CD4-positive, alpha-beta T cell treated with Interleukin-4 for 4 hours (primary cell): ENCODE results near the gene LGALS7.
"Not testable (repeated sequence)": the region's sequence is repeated elsewhere in the genome, so short reads cannot be mapped to it uniquely, and the experiment has no call there.

ENCODE experiments used
- DNase-seq: peaks from one replicate; pipeline ENCODE4 v3.0.0-alpha.2; 2020

LGALS7 gene

DNA sequence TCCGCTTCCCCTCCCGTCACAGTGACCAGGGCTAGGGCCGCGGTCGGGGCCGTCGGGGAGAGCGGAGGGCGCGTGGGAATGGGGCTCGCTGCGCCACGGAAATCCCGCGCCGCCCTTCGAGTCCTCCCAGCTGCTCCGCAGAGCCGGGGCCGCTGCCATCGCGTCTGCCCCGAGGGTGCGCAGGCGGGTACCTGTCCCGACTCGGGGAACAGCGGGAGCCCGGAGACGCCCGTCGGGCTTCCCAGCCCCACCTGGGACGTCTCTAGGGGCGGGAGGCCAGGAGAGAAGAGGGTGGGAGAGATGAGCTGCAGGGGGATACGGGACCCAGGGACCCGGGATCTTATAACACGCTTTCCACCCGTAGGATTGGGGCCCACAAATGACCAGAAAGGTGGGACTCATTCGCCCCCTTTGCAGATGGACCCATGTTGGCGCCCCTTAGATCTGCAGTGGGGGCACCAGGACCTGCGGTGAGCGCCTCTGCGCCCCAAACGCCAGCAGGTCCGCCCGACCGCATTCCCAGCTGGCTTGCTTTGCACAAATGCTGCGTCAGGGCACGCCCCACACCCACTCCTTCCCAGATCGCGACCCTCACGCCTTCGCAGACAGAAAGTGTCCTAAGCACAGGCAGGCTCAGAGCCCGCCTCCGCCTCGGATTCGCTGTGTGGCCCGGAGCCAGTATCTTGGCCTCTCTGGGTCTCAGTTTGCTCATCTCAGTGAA is 2.9 kb downstream of the LGALS7 start:
- DNase-seq: not testable (repeated sequence)

- DNase-seq: peak; percentile 86
Measured at GRCh38 chr19:38769635-38770211, 3.6 kb downstream of the LGALS7 start.

DNA sequence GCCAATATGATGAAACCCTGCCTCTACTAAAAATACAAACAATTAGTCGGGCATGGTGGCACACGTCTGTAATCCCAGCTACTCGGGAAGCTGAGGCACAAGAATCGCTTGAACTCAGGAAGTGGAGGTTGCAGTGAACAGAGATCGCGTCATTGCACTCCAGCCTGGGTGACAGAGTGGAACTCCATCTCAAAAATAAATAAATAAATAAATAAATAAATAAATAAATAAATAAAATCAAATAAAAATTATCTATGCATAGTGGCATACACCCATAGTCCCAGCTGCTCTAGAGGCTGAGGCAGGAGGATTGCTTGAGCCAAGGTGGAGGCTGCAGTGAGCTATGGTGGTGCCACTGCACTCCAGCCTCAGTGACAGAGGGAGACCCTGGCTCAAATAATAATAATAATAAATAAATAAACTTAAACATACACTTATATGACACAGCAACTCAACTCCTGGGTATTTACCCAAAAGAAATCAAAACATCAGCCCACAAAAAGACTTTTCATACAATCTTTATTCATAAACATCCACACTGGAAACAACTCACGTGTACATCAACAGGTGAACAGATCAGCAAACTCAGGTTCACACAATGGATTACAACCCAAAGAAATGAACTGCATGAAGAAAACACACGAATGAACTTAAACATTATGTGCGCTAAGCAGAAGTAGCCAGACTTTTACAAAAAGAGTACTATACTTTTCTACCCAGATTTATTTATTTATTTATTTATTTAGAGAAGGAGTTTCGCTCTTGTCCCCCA is 6.9 kb downstream of the LGALS7 start:
- DNase-seq: no peak

GRCh38 chr19:38765214-38765613 is 8.1 kb downstream of the LGALS7 start:
- no peak for DNase-seq

GRCh38 chr19:38763795-38764220 is 9.5 kb downstream of the LGALS7 start:
- DNase-seq: no peak

- DNase-seq: not testable (repeated sequence)
Measured at GRCh38 chr19:38761884-38762389, 11.4 kb downstream of the LGALS7 start.

DNA sequence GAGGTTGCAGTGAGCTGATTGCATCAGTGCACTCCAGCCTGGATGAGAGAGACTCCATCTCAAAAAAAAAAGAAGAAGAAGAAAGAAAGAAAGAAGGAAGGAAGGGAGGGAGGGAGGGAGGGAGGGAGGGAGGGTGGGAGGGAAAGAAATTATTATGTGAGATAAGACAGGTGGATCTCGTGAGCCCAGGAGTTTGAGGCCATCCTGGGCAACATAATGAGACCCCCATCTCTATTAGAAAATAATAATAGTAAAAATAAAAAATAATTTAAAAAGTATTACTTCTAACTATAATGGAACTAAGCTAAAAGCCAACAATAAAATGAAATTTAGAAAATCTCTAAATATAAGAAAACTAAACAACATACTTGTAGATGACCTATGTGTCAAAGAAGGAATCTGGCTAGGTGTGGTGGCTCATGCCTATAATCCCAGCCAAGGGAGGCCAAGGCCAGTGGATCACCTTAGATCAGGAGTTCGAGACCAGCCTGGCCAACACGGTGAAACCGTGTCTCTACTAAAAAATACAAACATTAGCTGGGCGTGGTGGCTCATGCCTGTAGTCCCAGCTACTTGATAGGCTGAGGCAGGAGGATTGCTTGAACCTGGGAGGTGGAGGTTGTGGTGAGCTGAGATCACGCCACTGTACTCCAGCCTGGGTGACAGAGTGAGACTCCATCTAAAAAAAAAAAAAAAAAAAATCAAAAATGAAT is 12.4 kb downstream of the LGALS7 start:
- DNase-seq: peak; percentile 30

DNA sequence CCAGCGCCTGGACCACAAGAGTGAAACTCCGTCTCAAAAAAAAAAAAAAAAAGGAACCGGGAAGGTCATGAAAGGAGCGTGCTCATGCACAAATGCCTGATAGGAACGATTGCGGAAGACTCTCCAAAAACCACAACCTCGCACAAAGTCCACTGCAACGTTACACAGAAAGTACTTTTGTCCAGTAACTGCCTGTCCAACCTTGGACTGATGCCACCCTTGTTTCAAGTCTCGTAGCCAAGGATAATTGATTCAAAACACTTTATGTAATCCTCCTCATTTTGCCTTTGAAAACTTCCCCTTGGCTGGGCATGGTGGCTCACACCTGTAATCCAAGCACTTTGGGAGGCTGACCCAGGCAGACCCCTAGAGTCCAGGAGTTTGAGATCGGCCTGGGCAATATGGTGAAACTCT is 13.7 kb downstream of the LGALS7 start:
- DNase-seq: no peak

GRCh38 chr19:38754196-38754595 is 19.1 kb downstream of the LGALS7 start:
- DNase-seq: not testable (repeated sequence)

GRCh38 chr19:38753783-38754182 is 19.5 kb downstream of the LGALS7 start:
- not testable (repeated sequence) for DNase-seq

DNA sequence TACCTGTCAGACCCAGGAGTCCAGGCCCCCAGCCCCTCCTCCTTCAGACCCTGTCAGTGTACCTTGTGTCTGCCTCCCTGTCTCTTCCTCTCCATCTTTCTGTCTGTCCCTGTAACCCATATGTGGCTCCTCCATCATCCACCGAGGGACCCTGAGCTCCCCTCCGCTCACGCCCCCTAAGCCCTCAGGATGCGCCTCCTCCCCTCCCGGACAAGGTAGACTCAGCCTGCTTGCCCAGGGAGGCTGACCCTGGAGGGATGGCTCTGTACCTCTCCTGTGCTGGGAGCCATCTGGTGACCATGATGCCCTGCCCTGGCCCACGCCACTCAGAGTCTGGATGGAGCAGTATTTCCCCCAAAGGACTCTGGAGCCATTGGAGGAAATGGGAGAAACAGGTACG is 28.0 kb downstream of the LGALS7 start:
- DNase-seq: no peak

- no peak for DNase-seq
Measured at GRCh38 chr19:38744874-38745273, 28.4 kb downstream of the LGALS7 start.

DNA sequence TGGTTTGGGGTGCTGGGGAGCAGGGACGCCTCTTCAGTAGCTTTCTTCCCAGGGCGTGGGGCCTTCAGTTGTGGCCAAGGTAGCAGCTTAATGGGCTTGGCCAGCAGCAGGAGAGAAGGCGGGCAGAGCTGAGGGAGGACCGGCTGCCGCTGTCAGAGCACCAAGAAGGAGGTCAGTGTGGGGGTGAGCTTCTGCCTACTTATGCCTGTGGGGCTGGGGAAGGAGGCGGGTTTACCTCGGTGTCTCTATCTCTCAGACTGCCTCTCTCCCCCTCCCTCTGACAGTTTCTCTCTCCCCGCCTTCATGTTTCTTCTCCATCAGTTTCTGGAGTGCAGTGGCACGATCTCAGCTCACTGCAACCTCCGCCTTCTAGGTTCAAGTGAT is 29.0 kb downstream of the LGALS7 start, which contains the start of gene CAPN12:
Gene CAPN12, minus strand, starts transcription at position 177 of the 384 bp plus-strand sequence. CDS start 309 bp downstream, outside the sequence.
- no peak for DNase-seq

DNA sequence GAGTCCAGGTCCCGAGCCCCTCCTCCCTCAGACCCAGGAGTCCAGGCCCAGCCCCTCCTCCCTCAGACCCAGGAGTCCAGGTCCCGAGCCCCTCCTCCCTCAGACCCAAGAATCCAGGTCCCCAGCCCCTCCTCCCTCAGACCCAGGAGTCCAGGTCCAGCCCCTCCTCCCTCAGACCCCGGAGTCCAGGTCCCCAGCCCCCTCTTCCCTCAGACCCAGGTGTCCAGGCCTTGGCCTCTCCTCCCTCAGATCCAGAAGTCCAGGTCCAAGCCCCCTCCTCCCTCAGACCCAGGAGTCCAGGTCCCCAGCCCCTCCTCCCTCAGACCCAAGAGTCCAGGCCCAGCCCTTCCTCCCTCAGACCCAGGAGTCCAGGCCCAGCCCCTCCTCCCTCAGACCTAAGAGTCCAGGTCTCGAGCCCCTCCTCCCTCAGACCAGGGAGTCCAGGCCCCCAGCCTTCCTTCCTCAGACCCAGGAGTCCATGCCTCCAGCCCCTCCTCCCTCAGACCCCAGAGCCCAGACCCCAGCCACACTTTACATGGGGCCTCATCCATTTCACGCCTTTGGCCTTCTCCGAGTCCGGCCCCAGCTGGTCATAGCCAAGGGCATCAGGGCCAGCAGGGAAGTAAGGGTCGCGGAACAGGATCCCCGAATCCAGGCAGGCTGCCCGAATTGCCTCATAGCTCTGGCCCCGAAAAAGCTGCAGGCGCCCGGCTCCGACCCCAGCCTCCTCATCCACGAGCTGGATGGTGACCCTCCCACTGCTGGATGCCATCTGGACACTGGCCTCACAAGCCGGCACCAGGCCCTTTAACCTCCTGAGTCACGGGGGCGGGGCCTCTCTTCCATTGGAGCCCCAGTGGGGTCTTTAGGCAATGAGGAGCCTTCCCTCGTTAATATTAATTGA is 29.7 kb downstream of the LGALS7 start:
- DNase-seq: no peak

DNA sequence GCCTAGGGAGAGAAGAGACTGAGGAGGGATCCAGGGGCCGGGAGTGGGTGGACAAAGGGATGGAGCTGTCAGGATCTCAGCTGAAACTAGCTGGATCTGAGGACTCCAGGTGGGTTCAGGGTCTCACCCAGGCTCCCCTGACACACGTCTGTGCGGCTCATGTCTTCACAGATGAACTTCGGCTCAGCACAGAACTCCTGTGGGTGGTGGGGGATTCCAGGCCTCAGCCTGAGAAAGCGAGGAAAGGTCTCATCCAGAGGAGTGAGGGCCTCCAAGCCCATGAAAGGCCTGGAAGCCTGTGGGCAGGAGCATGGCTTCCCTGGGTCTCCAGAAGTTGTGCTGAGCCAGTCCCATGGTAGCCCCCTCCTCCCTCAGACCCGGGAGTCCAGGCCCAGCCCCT is 30.4 kb downstream of the LGALS7 start:
- no peak for DNase-seq

GRCh38 chr19:38742296-38742695 is 31.0 kb downstream of the LGALS7 start:
- DNase-seq: no peak

DNA sequence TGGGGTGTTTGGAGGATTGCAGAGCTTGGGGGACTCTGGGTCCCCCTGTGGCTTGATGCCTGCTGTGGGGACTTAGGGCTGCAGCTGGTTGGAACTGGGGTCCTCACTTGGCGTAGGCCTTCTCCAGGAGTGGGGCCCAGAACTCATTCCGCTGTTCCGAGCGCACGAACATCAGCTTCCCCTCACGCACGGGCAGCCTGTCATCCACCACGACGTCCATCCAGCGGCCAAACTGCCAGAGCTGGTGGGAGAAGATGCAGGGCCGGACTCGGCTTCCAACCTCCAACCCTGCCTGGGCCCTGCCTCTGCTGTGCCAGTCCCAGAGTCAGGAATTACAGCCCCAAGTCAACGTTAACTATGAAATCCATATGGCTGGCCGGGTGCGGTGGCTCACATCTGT is 31.6 kb downstream of the LGALS7 start:
- no peak for DNase-seq

DNA sequence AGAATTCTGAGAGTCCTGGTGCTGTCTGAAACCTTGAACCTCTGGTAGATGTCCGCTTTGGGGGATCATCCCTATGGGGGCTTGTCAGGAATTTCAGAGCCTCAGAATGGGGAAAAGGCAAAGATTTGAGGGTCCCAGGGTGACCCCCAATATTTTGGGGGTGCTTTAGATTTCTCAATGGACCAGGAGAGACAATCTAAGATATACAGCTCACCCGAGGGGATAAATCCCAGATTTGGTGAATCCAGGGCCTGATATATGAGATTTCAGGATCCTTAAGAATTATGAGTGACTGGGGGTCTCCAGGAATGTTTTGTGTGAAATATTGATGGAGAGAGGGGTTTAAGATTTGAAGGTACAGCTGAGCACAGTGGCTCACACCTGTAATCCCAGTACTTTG is 32.4 kb downstream of the LGALS7 start:
- DNase-seq: no peak

GRCh38 chr19:38740257-38740592 is 33.1 kb downstream of the LGALS7 start:
- no peak for DNase-seq

GRCh38 chr19:38739440-38740256 is 33.7 kb downstream of the LGALS7 start:
- peak; percentile 21 for DNase-seq
